Ecto neural progenitor cell (in vitro differentiated cells): ENCODE results near the gene UBAP2L.
"Not testable (repeated sequence)": the region's sequence is repeated elsewhere in the genome, so short reads cannot be mapped to it uniquely, and the experiment has no call there.

Source experiments
- DNase-seq: peaks from one replicate; pipeline ENCODE4 v3.0.0-alpha.2; 2018; ENCODE audit warnings: low spot score

Gene UBAP2L

GRCh38 chr1:154313066-154313356, 92.3 kb downstream of the UBAP2L start:
- no peak for DNase-seq

GRCh38 chr1:154314226-154314625, 93.5 kb downstream of the UBAP2L start:
- not testable (repeated sequence) for DNase-seq

- DNase-seq, result no peak
Measured at GRCh38 chr1:154316704-154317103, 95.9 kb downstream of the UBAP2L start.

- no peak for DNase-seq
Measured at GRCh38 chr1:154318386-154318785, 97.6 kb downstream of the UBAP2L start.
